Measurements from ENCODE around the gene DHRS7C.

- TF ChIP-seq CTCF (IDR thresholded peaks at IDR 0.05; ENCODE audit: low read depth, low read length) = no peak
- TF ChIP-seq POLR2A (IDR thresholded peaks at IDR 0.05; ENCODE audit: extremely low read depth, insufficient read length) = no peak
These were observed 18.0 kb upstream of the DHRS7C start for GRCh38 chr17:9809409-9809808.
